ENCODE measurements around the gene PPA2. TPM values are rescaled to one million over a fixed set of nuclear protein-coding genes. Genes with fewer than 3 reads are reported as not detected.
"Not testable (repeated sequence)": the region's sequence is repeated elsewhere in the genome, so short reads cannot be mapped to it uniquely, and the experiment has no call there.

PPA2 gene
- total and polyA plus RNA-seq, 7 donors = 33.1 to 48.5 (median 41.7) TPM

- H3K36me3 ChIP-seq (ENCODE audit: insufficient read depth in 1 of 2, low read depth in 1 of 2) = peaks cover 0 to 11% of the 10 kb centered on the region in 2 donors
- H3K4me3 ChIP-seq = no peak overlapping the region
- no peaks in the 10 kb centered on the region for H3K27me3 ChIP-seq (ENCODE audit: insufficient read depth in 3 of 3, low read length in 2 of 3)
- 92 to 97% (median 96%) methylated on average over 3 of the region's 3 CpGs for WGBS, 3 donors
- no peaks in the 10 kb centered on the region for H3K9me3 ChIP-seq
- no peaks in the 10 kb centered on the region for H3K4me1 ChIP-seq
- DNase-seq = no peak
- intact Hi-C loops (cut with DNase I) = no loop called here
- no peak for TF ChIP-seq CTCF (IDR thresholded peaks at IDR 0.05)
- no peak overlapping the region for H3K27ac ChIP-seq
- no peak for ATAC-seq
Observed at GRCh38 chr4:105462576-105462975, 11.3 kb downstream of the PPA2 start.

- Histone ChIP-seq H3K4me1 (no peaks in the 10 kb centered on the region), H3K27me3 (ENCODE audit: insufficient read depth in 3 of 3, low read length in 2 of 3) (no peaks in the 10 kb centered on the region), H3K4me3 (no peak overlapping the region), H3K36me3 (ENCODE audit: insufficient read depth in 1 of 2, low read depth in 1 of 2) (peaks cover 0 to 9% of the 10 kb centered on the region in 2 donors), H3K9me3 (no peaks in the 10 kb centered on the region), H3K27ac (no peak overlapping the region)
- intact Hi-C loops (cut with DNase I) = no loop called here
- no peak for TF ChIP-seq CTCF (IDR thresholded peaks at IDR 0.05)
- no peak for ATAC-seq
- no peak for DNase-seq
- 93 to 98% (median 97%) methylated on average over 6 of the region's 6 CpGs for WGBS, 3 donors
Observed at GRCh38 chr4:105461621-105462382, 12.1 kb downstream of the PPA2 start.

- H3K9me3 ChIP-seq = no peaks in the 10 kb centered on the region
- no peak for ATAC-seq
- H3K27me3 ChIP-seq (ENCODE audit: insufficient read depth in 3 of 3, low read length in 2 of 3) = no peaks in the 10 kb centered on the region
- intact Hi-C loops (cut with DNase I) = no loop called here
- TF ChIP-seq CTCF (IDR thresholded peaks at IDR 0.05) = no peak
- H3K4me1 ChIP-seq = no peaks in the 10 kb centered on the region
- no peak overlapping the region for H3K4me3 ChIP-seq
- WGBS, 3 donors = 87 to 95% (median 92%) methylated on average over 8 of the region's 8 CpGs
- peaks cover 0 to 3% of the 10 kb centered on the region in 2 donors for H3K36me3 ChIP-seq (ENCODE audit: insufficient read depth in 1 of 2, low read depth in 1 of 2)
- no peak for DNase-seq
- no peak overlapping the region for H3K27ac ChIP-seq
Observed at GRCh38 chr4:105461221-105461620, 12.6 kb downstream of the PPA2 start.

GRCh38 chr4:105460306-105460705 lies 13.6 kb downstream of the PPA2 start:
- Histone ChIP-seq H3K4me3 (no peak overlapping the region), H3K36me3 (ENCODE audit: insufficient read depth in 1 of 2, low read depth in 1 of 2) (peaks cover 0 to 3% of the 10 kb centered on the region in 2 donors), H3K4me1 (no peaks in the 10 kb centered on the region), H3K27ac (no peak overlapping the region), H3K9me3 (no peaks in the 10 kb centered on the region), H3K27me3 (ENCODE audit: insufficient read depth in 3 of 3, low read length in 2 of 3) (no peaks in the 10 kb centered on the region)
- WGBS, 3 donors = 71 to 74% (median 74%) methylated on average over 2 of the region's 2 CpGs
- no peak for ATAC-seq
- intact Hi-C loops (cut with DNase I) = no loop called here
- TF ChIP-seq CTCF (IDR thresholded peaks at IDR 0.05) = no peak
- no peak for DNase-seq

DNA sequence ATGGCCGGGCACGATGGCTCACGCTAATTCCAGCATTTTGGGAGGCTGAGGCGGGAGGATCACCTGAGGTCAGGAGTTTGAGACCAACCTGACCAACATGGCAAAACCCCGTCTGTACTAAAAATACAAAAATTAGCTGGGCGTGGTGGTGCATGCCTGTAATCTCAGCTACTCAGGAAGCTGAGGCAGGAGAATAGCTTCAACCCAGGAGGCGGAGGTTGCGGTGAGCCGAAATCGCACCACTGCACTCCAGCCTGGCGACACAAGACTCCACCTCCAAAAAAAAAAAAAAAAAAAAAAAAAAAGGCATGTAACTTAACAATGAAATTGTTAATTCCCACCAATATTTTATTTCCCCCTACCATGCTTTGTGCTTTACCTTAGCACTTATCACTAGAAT lies 15.3 kb downstream of the PPA2 start:
- ATAC-seq; H3K27me3 ChIP-seq (ENCODE audit: insufficient read depth in 3 of 3, low read length in 2 of 3); H3K4me3 ChIP-seq; H3K27ac ChIP-seq; DNase-seq; H3K36me3 ChIP-seq (ENCODE audit: insufficient read depth in 1 of 2, low read depth in 1 of 2); H3K4me1 ChIP-seq; H3K9me3 ChIP-seq; intact Hi-C loops (cut with DNase I): not testable (repeated sequence)
- WGBS, 3 donors = 81 to 88% (median 86%) methylated on average over 11 of the region's 11 CpGs
